ENCODE results near the gene GAGE13.
"Not testable (repeated sequence)": the region's sequence is repeated elsewhere in the genome, so short reads cannot be mapped to it uniquely, and the experiment has no call there.

GRCh38 chrX:49341449-49341848, 10.1 kb downstream of the GAGE13 start:
- TF ChIP-seq REST, MAX (IDR thresholded peaks at IDR 0.05): not testable (repeated sequence)
